Prostate gland (tissue), 2 donors: ENCODE measurements around the gene SAMD4A. TPM values are rescaled to one million over a fixed set of nuclear protein-coding genes. Genes with fewer than 3 reads are reported as not detected.

Source experiments
- DNase-seq: peaks from one replicate; pipeline ENCODE4 v3.0.0-alpha.2; 2019; ENCODE audit warnings: low spot score
- H3K27ac ChIP-seq, 2 donors: fragments of 200-600 bp; sonication (generic); 2 replicates each; pipeline ENCODE4 v1.5.1; 2017 to 2019
- H3K27me3 ChIP-seq: fragments of 200-600 bp; sonication (generic); replicated peaks from 2 replicates; pipeline ENCODE4 v1.5.1; 2019; ENCODE audit not compliant: insufficient read depth
- H3K36me3 ChIP-seq, 2 donors: fragments of 200-600 bp; sonication (generic); 1 replicate in 1 of 2; 2 replicates in 1 of 2; pipeline versions ENCODE4 v1.5.1 to v1.8.1; 2017 to 2019
- H3K4me1 ChIP-seq: fragments of 200-600 bp; sonication (generic); replicated peaks from 2 replicates; pipeline ENCODE4 v1.5.1; 2019
- H3K4me3 ChIP-seq, 2 donors: fragments of 200-600 bp; sonication (generic); 2 replicates each; pipeline ENCODE4 v1.5.1; 2017 to 2019
- H3K9me3 ChIP-seq: fragments of 200-600 bp; sonication (generic); 2 replicates; pipeline ENCODE4 v1.5.1; 2017
- CTCF ChIP-seq, 4 experiments: fragments of 200-600 bp in 2 of 4; fragments of 450-650 bp in 2 of 4; sonication (generic) in 2 of 4; IDR thresholded peaks; 1 replicate in 3 of 4; 2 replicates in 1 of 4; pipeline ENCODE4 v1.5.1; 2016 to 2019; ENCODE audit warnings: antibody characterized with exemption in 4 of 4, mild to moderate bottlenecking in 2 of 4, moderate library complexity in 2 of 4
- POLR2A ChIP-seq: fragments of 450-650 bp; IDR thresholded peaks from one replicate; pipeline ENCODE4 v1.6.1; 2016; ENCODE audit warnings: antibody characterized with exemption, mild to moderate bottlenecking
- POLR2AphosphoS5 ChIP-seq: sonication (generic); formaldehyde crosslinking; IDR thresholded peaks from one replicate; pipeline ENCODE4 v1.6.1; 2017; ENCODE audit warnings: antibody characterized with exemption
- WGBS: methylation state at CpG from one replicate; pipeline ENCODE4 v1.1.5; 2018; 5-methylcytosine and 5-hydroxymethylcytosine counted together
- intact Hi-C: fragments of 100-400 bp; cut with DNase I; formaldehyde crosslinking; loops from one replicate; pipeline ENCODE4 v1.14.2; 2022
- total RNA-seq, 2 donors: library from RNA; depleted of rRNA; stranded (reverse); fragments of >200 nt; gene quantifications; one replicate each; pipeline ENCODE4 v1.1.0, GENCODE V29; 2016

The SAMD4A gene
- total RNA-seq, 2 donors from 2014 or later = 18.1 to 38.5 TPM

GRCh38 chr14:54734966-54735365 lies 168.0 kb downstream of the SAMD4A start:
- H3K4me1 ChIP-seq = no peaks in the 10 kb centered on the region
- intact Hi-C loops = no loop called here
- TF ChIP-seq POLR2AphosphoS5 (no peak), CTCF (IDR thresholded peaks at IDR 0.05) (no peak), POLR2A (no peak)
- 74% methylated on average over 6 of the region's 6 CpGs for WGBS
- no peak overlapping the region for H3K27ac ChIP-seq
- no peak for DNase-seq
- no peaks in the 10 kb centered on the region for H3K36me3 ChIP-seq
- H3K4me3 ChIP-seq = no peak overlapping the region
- H3K27me3 ChIP-seq = no peaks in the 10 kb centered on the region
- H3K9me3 ChIP-seq = no peaks in the 10 kb centered on the region

GRCh38 chr14:54735424-54735823 lies 168.5 kb downstream of the SAMD4A start:
- TF ChIP-seq CTCF (IDR thresholded peaks at IDR 0.05) (no peak), POLR2A (no peak), POLR2AphosphoS5 (no peak)
- no peaks in the 10 kb centered on the region for H3K36me3 ChIP-seq
- no peaks in the 10 kb centered on the region for H3K9me3 ChIP-seq
- intact Hi-C loops = no loop called here
- DNase-seq = no peak
- H3K4me3 ChIP-seq = no peak overlapping the region
- H3K27ac ChIP-seq = no peak overlapping the region
- H3K4me1 ChIP-seq = no peaks in the 10 kb centered on the region
- 75% methylated on average over 3 of the region's 3 CpGs for WGBS
- no peaks in the 10 kb centered on the region for H3K27me3 ChIP-seq

GRCh38 chr14:54737132-54737711 lies 170.3 kb downstream of the SAMD4A start:
- no peak for DNase-seq
- H3K9me3 ChIP-seq = no peaks in the 10 kb centered on the region
- WGBS = 70% methylated on average over 5 of the region's 5 CpGs
- H3K27me3 ChIP-seq = no peaks in the 10 kb centered on the region
- no peaks in the 10 kb centered on the region for H3K4me1 ChIP-seq
- H3K36me3 ChIP-seq = no peaks in the 10 kb centered on the region
- TF ChIP-seq POLR2A = no peak
- no peak for TF ChIP-seq POLR2AphosphoS5
- TF ChIP-seq CTCF (IDR thresholded peaks at IDR 0.05) = no peak
- no peak overlapping the region for H3K27ac ChIP-seq
- intact Hi-C loops = no loop called here
- no peak overlapping the region for H3K4me3 ChIP-seq

- no peak overlapping the region for H3K4me3 ChIP-seq
- H3K4me1 ChIP-seq = no peaks in the 10 kb centered on the region
- H3K36me3 ChIP-seq = no peaks in the 10 kb centered on the region
- intact Hi-C loops = no loop called here
- peak; percentile 55 for DNase-seq
- peak; percentile 50 for TF ChIP-seq POLR2AphosphoS5
- TF ChIP-seq CTCF (IDR thresholded peaks at IDR 0.05) = no peak
- TF ChIP-seq POLR2A = no peak
- no peaks in the 10 kb centered on the region for H3K9me3 ChIP-seq
- no peaks in the 10 kb centered on the region for H3K27me3 ChIP-seq
- 43% methylated on average over 4 of the region's 4 CpGs for WGBS
- H3K27ac ChIP-seq = peak overlapping the region; percentile 33 to 42
These were observed 171.1 kb downstream of the SAMD4A start for GRCh38 chr14:54738009-54738408.

GRCh38 chr14:54739514-54739913 lies 172.6 kb downstream of the SAMD4A start:
- 91% methylated on average over 7 of the region's 7 CpGs for WGBS
- DNase-seq = no peak
- Histone ChIP-seq H3K4me1 (no peaks in the 10 kb centered on the region), H3K27ac (no peak overlapping the region), H3K9me3 (no peaks in the 10 kb centered on the region), H3K27me3 (no peaks in the 10 kb centered on the region), H3K36me3 (no peaks in the 10 kb centered on the region), H3K4me3 (no peak overlapping the region)
- intact Hi-C loops = no loop called here
- TF ChIP-seq POLR2A (no peak), CTCF (IDR thresholded peaks at IDR 0.05) (no peak), POLR2AphosphoS5 (no peak)
